HG03066 (cell line): ENCODE results near the gene NMRAL1.

ENCODE experiments used
- ATAC-seq: cut with Tn5 transposase; IDR thresholded peaks from one replicate; pipeline ENCODE4 v1.9.1; 2021; ENCODE audit warnings: low read depth; ENCODE audit not compliant: unreplicated experiment

The NMRAL1 gene

GRCh38 chr16:4505356-4506147 is 31.1 kb upstream of the NMRAL1 start:
- ATAC-seq: no peak

GRCh38 chr16:4501071-4501478 is 26.6 kb upstream of the NMRAL1 start:
- no peak for ATAC-seq

GRCh38 chr16:4500272-4500671 is 25.8 kb upstream of the NMRAL1 start:
- ATAC-seq: no peak

- no peak for ATAC-seq
Observed at GRCh38 chr16:4499196-4499555, 24.8 kb upstream of the NMRAL1 start.

- ATAC-seq: no peak
Observed at GRCh38 chr16:4498546-4499195, 24.2 kb upstream of the NMRAL1 start.

- no peak for ATAC-seq
Observed at GRCh38 chr16:4496305-4496704, 21.9 kb upstream of the NMRAL1 start.

GRCh38 chr16:4495766-4496165 is 21.3 kb upstream of the NMRAL1 start:
- ATAC-seq: no peak

GRCh38 chr16:4494746-4495490 is 20.5 kb upstream of the NMRAL1 start:
- no peak for ATAC-seq

- ATAC-seq: no peak
Observed at GRCh38 chr16:4491898-4492297, 17.5 kb upstream of the NMRAL1 start.

GRCh38 chr16:4489030-4489429 is 14.6 kb upstream of the NMRAL1 start:
- no peak for ATAC-seq

GRCh38 chr16:4488499-4488967 is 14.1 kb upstream of the NMRAL1 start:
- ATAC-seq: no peak

- ATAC-seq: no peak
Observed at GRCh38 chr16:4487955-4488498, 13.6 kb upstream of the NMRAL1 start.

- no peak for ATAC-seq
Observed at GRCh38 chr16:4486126-4486893, 11.9 kb upstream of the NMRAL1 start.

- ATAC-seq: no peak
Observed at GRCh38 chr16:4481963-4482362, 7.5 kb upstream of the NMRAL1 start.

- ATAC-seq: no peak
Observed at GRCh38 chr16:4481526-4481925, 7.1 kb upstream of the NMRAL1 start.

GRCh38 chr16:4477966-4478365 is 3.5 kb upstream of the NMRAL1 start:
- ATAC-seq: no peak

- peak; percentile 85 for ATAC-seq
Observed at GRCh38 chr16:4475880-4476788, 1.7 kb upstream of the NMRAL1 start, which contains the start of gene HMOX2. TSS of gene HMOX2 (plus strand) at chr16:4476398. CDS start at chr16:4505525, 29,127 bp downstream.

- ATAC-seq: no peak
Observed at GRCh38 chr16:4472880-4473279, 1.5 kb downstream of the NMRAL1 start.

- ATAC-seq: no peak
Observed at GRCh38 chr16:4471869-4472268, 2.6 kb downstream of the NMRAL1 start.
